Muscle layer of colon (tissue), 2 donors: ENCODE results near the gene MSL2.
"Not testable (repeated sequence)": the region's sequence is repeated elsewhere in the genome, so short reads cannot be mapped to it uniquely, and the experiment has no call there.

Experiments used
- H3K27ac ChIP-seq: one replicate; pipeline ENCODE4 v1.7.0; 2013; ENCODE audit warnings: low read depth, mild to moderate bottlenecking, low read length, moderate library complexity
- H3K27me3 ChIP-seq, 2 donors: one replicate each; pipeline ENCODE4 v1.7.0; 2013; ENCODE audit warnings: low read length in 2 of 2, mild to moderate bottlenecking in 2 of 2; ENCODE audit not compliant: insufficient read depth in 2 of 2, control insufficient read depth in 1 of 2
- H3K36me3 ChIP-seq: one replicate; pipeline ENCODE4 v1.7.0; 2013; ENCODE audit warnings: mild to moderate bottlenecking, low read length; ENCODE audit not compliant: insufficient read depth
- H3K4me1 ChIP-seq: one replicate; pipeline ENCODE4 v1.7.0; 2013; ENCODE audit warnings: mild to moderate bottlenecking, low read length; ENCODE audit not compliant: insufficient read depth
- H3K4me3 ChIP-seq, 2 donors: one replicate each; pipeline ENCODE4 v1.7.0; 2013; ENCODE audit warnings: low read length in 2 of 2, low read depth in 1 of 2, mild to moderate bottlenecking in 1 of 2, moderate library complexity in 1 of 2
- H3K9ac ChIP-seq: one replicate; pipeline ENCODE4 v1.7.0; 2013; ENCODE audit warnings: low read length
- H3K9me3 ChIP-seq: one replicate; pipeline ENCODE4 v1.7.0; 2013; ENCODE audit warnings: mild to moderate bottlenecking, low read length
- donor health status: abdominal sarcoma.
- donor health status: Adenocarcinoma of cecum.

Gene MSL2

GRCh38 chr3:136163607-136164006 lies 32.5 kb downstream of the MSL2 start:
- H3K9me3 ChIP-seq, H3K27me3 ChIP-seq, H3K27ac ChIP-seq, H3K9ac ChIP-seq, H3K36me3 ChIP-seq, H3K4me3 ChIP-seq: not testable (repeated sequence)
- peaks cover 17% of the 10 kb centered on the region for H3K4me1 ChIP-seq

- H3K27ac ChIP-seq: no peak overlapping the region
- H3K27me3 ChIP-seq: no peaks in the 10 kb centered on the region
- no peak overlapping the region for H3K9ac ChIP-seq
- no peaks in the 10 kb centered on the region for H3K36me3 ChIP-seq
- H3K4me1 ChIP-seq: peaks cover 17% of the 10 kb centered on the region
- no peak overlapping the region for H3K4me3 ChIP-seq
- H3K9me3 ChIP-seq: no peaks in the 10 kb centered on the region
Measured at GRCh38 chr3:136162322-136162721, 33.8 kb downstream of the MSL2 start.

- Histone ChIP-seq H3K9ac (no peak overlapping the region), H3K4me3 (no peak overlapping the region), H3K9me3 (no peaks in the 10 kb centered on the region), H3K27ac (no peak overlapping the region), H3K4me1 (peaks cover 13% of the 10 kb centered on the region), H3K36me3 (no peaks in the 10 kb centered on the region), H3K27me3 (no peaks in the 10 kb centered on the region)
Measured at GRCh38 chr3:136161516-136161915, 34.6 kb downstream of the MSL2 start.

- Histone ChIP-seq H3K9ac (no peak overlapping the region), H3K9me3 (no peaks in the 10 kb centered on the region), H3K4me1 (peaks cover 6% of the 10 kb centered on the region), H3K27me3 (no peaks in the 10 kb centered on the region), H3K36me3 (peaks cover 12% of the 10 kb centered on the region), H3K4me3 (no peak overlapping the region), H3K27ac (no peak overlapping the region)
Measured at GRCh38 chr3:136152963-136153362, 43.2 kb downstream of the MSL2 start.

- Histone ChIP-seq H3K27me3 (no peaks in the 10 kb centered on the region), H3K4me1 (peaks cover 6% of the 10 kb centered on the region), H3K4me3 (no peak overlapping the region), H3K9ac (no peak overlapping the region), H3K36me3 (peaks cover 12% of the 10 kb centered on the region), H3K9me3 (no peaks in the 10 kb centered on the region), H3K27ac (no peak overlapping the region)
Measured at GRCh38 chr3:136152176-136152843, 43.8 kb downstream of the MSL2 start.

GRCh38 chr3:136151219-136151618 lies 44.9 kb downstream of the MSL2 start:
- peaks cover 6% of the 10 kb centered on the region for H3K4me1 ChIP-seq
- no peaks in the 10 kb centered on the region for H3K9me3 ChIP-seq
- H3K4me3 ChIP-seq: no peak overlapping the region
- H3K27me3 ChIP-seq: no peaks in the 10 kb centered on the region
- H3K36me3 ChIP-seq: peaks cover 12% of the 10 kb centered on the region
- no peak overlapping the region for H3K27ac ChIP-seq
- H3K9ac ChIP-seq: no peak overlapping the region

- H3K9ac ChIP-seq: no peak overlapping the region
- H3K4me3 ChIP-seq: no peak overlapping the region
- no peak overlapping the region for H3K27ac ChIP-seq
- peaks cover 12% of the 10 kb centered on the region for H3K36me3 ChIP-seq
- H3K27me3 ChIP-seq: no peaks in the 10 kb centered on the region
- no peaks in the 10 kb centered on the region for H3K9me3 ChIP-seq
- peaks cover 6% of the 10 kb centered on the region for H3K4me1 ChIP-seq
Measured at GRCh38 chr3:136149667-136150066, 46.5 kb downstream of the MSL2 start.

- Histone ChIP-seq H3K27ac (no peak overlapping the region), H3K27me3 (no peaks in the 10 kb centered on the region), H3K9ac (no peak overlapping the region), H3K36me3 (peaks cover 7% of the 10 kb centered on the region), H3K4me3 (no peak overlapping the region), H3K4me1 (peaks cover 12% of the 10 kb centered on the region), H3K9me3 (no peaks in the 10 kb centered on the region)
Measured at GRCh38 chr3:136146981-136147729, 49.0 kb downstream of the MSL2 start.

- H3K27ac ChIP-seq, H3K4me1 ChIP-seq, H3K36me3 ChIP-seq, H3K9ac ChIP-seq, H3K9me3 ChIP-seq, H3K4me3 ChIP-seq, H3K27me3 ChIP-seq: not testable (repeated sequence)
Measured at GRCh38 chr3:136144397-136144796, 51.7 kb downstream of the MSL2 start.

GRCh38 chr3:136142592-136142991 lies 53.5 kb downstream of the MSL2 start:
- no peaks in the 10 kb centered on the region for H3K9me3 ChIP-seq

GRCh38 chr3:136141891-136142290 lies 54.2 kb downstream of the MSL2 start:
- Histone ChIP-seq H3K27ac (peak overlapping the region; percentile 36), H3K4me3 (no peak overlapping the region), H3K27me3 (no peaks in the 10 kb centered on the region), H3K36me3 (no peaks in the 10 kb centered on the region), H3K9ac (no peak overlapping the region), H3K4me1 (peaks cover 8% of the 10 kb centered on the region), H3K9me3 (no peaks in the 10 kb centered on the region)

More at GRCh38 chr3:136142592-136142991, 53.5 kb downstream of the MSL2 start:
- no peaks in the 10 kb centered on the region for H3K27me3 ChIP-seq
- no peak overlapping the region for H3K27ac ChIP-seq
- no peaks in the 10 kb centered on the region for H3K36me3 ChIP-seq
- no peak overlapping the region for H3K9ac ChIP-seq
- no peak overlapping the region for H3K4me3 ChIP-seq
- peaks cover 8% of the 10 kb centered on the region for H3K4me1 ChIP-seq
